Breast epithelium (tissue), 3 donors: ENCODE measurements around the gene FAM20C.

Experiments
- POLR2A ChIP-seq: fragments of 450-650 bp; IDR thresholded peaks from one replicate; pipeline ENCODE4 v1.6.1; 2016; ENCODE audit warnings: antibody characterized with exemption, mild to moderate bottlenecking, moderate library complexity
- POLR2AphosphoS5 ChIP-seq, 3 donors: sonication (generic); formaldehyde crosslinking; IDR thresholded peaks; one replicate each; pipeline ENCODE4 v1.6.1; 2017; ENCODE audit warnings: antibody characterized with exemption in 3 of 3
- TF ChIP-seq, protein P1 (sequence below), 3 donors: fragments of 450-650 bp; IDR thresholded peaks; one replicate each; pipeline ENCODE4 v1.5.1; 2016 to 2017; ENCODE audit warnings: antibody characterized with exemption in 3 of 3, mild to moderate bottlenecking in 3 of 3, moderate library complexity in 3 of 3

GRCh38 chr7:171912-172515 lies 20.4 kb upstream of the FAM20C start:
- TF ChIP-seq POLR2A (no peak), POLR2AphosphoS5 (IDR thresholded peaks at IDR 0.05) (no peak)
- TF ChIP-seq, protein P1, sequence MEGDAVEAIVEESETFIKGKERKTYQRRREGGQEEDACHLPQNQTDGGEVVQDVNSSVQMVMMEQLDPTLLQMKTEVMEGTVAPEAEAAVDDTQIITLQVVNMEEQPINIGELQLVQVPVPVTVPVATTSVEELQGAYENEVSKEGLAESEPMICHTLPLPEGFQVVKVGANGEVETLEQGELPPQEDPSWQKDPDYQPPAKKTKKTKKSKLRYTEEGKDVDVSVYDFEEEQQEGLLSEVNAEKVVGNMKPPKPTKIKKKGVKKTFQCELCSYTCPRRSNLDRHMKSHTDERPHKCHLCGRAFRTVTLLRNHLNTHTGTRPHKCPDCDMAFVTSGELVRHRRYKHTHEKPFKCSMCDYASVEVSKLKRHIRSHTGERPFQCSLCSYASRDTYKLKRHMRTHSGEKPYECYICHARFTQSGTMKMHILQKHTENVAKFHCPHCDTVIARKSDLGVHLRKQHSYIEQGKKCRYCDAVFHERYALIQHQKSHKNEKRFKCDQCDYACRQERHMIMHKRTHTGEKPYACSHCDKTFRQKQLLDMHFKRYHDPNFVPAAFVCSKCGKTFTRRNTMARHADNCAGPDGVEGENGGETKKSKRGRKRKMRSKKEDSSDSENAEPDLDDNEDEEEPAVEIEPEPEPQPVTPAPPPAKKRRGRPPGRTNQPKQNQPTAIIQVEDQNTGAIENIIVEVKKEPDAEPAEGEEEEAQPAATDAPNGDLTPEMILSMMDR (IDR thresholded peaks at IDR 0.05): no peak
